GM19035 (cell line): ENCODE data around the gene ORM2.

Experiments
- ATAC-seq: cut with Tn5 transposase; IDR thresholded peaks from one replicate; pipeline ENCODE4 v1.9.1; 2021; ENCODE audit not compliant: unreplicated experiment

ORM2 gene

GRCh38 chr9:114369216-114370130, 39.8 kb downstream of the ORM2 start:
- ATAC-seq: no peak

- no peak for ATAC-seq
Observed at GRCh38 chr9:114370251-114370967, 40.7 kb downstream of the ORM2 start.

- ATAC-seq: no peak
Observed at GRCh38 chr9:114370968-114371320, 41.3 kb downstream of the ORM2 start.

- no peak for ATAC-seq
Observed at GRCh38 chr9:114371343-114371944, 41.8 kb downstream of the ORM2 start.

- no peak for ATAC-seq
Observed at GRCh38 chr9:114371973-114372917, 42.6 kb downstream of the ORM2 start.

GRCh38 chr9:114372921-114373448, 43.3 kb downstream of the ORM2 start:
- ATAC-seq: peak; percentile 95

- no peak for ATAC-seq
Observed at GRCh38 chr9:114373960-114374730, 44.5 kb downstream of the ORM2 start.

- no peak for ATAC-seq
Observed at GRCh38 chr9:114374936-114375335, 45.3 kb downstream of the ORM2 start.

GRCh38 chr9:114375386-114376175, 45.9 kb downstream of the ORM2 start:
- ATAC-seq: no peak

- ATAC-seq: no peak
Observed at GRCh38 chr9:114376586-114377445, 47.1 kb downstream of the ORM2 start.

GRCh38 chr9:114378016-114378415, 48.3 kb downstream of the ORM2 start:
- no peak for ATAC-seq

- ATAC-seq: no peak
Observed at GRCh38 chr9:114378883-114379282, 49.2 kb downstream of the ORM2 start.
